IPS DF 4.7 (cell line): ENCODE results near the gene MUSK.
"Not testable (repeated sequence)": the region's sequence is repeated elsewhere in the genome, so short reads cannot be mapped to it uniquely, and the experiment has no call there.

Experiments used
- DNase-seq: peaks from one replicate; pipeline ENCODE4 v3.0.0-alpha.2; 2013; ENCODE audit warnings: low spot score; ENCODE audit errors: extremely low read depth

The MUSK gene

DNA sequence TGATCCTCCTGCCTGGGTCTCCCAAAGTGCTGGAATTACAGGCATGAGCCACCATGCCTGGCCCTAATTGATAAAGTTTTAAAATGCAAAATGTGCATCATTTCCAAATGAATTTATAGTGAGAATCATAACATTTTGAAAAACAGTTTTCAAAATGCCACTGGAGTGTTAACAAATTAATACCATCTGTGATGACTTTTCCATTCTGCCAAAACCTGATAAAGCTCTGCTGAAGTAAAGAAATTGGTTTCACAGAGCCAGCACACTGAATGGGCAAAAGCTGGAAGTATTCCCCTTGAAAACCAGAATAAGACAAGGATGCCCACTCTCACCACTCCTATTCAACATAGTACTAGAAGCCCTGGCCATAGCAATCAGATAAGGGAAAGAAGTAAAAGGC, 89.6 kb downstream of the MUSK start:
- no peak for DNase-seq

DNA sequence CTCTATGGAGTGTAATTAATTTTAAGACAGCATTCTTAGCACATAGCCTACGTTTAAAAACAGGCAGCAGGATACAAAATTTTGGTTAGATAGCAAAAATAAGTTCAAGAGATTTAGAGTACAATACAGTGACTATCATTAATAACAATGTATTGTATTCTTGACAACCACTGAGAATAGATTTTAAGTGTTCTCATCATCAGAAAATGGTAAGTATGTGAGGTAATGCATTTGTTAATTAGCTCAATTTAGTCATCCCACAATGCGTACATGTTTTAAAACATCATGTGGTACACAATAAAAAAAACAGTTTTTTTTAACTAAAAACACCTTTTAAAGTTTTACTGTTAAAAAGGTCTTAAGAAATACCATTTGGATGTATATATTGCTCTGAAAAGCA, 94.2 kb downstream of the MUSK start:
- no peak for DNase-seq

DNA sequence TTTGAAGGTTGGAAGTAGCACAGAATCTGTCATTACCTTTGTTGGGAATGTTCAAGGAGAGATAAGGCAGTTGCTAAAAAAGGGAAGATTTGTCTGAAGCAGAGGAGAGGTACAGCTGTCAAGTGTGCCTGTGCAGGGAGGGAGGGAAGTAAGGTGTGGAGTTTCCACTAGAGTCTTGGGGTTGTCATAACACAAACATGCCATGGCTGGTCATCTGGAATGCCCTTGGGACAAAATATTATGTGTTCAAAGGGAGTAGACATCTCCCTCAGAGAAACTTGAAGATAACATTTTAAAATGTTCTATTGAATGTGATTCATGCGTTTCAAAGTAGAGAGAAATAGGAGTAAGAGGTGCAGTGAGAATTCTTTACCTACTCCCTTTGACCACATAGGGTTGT, 95.0 kb downstream of the MUSK start:
- no peak for DNase-seq

DNA sequence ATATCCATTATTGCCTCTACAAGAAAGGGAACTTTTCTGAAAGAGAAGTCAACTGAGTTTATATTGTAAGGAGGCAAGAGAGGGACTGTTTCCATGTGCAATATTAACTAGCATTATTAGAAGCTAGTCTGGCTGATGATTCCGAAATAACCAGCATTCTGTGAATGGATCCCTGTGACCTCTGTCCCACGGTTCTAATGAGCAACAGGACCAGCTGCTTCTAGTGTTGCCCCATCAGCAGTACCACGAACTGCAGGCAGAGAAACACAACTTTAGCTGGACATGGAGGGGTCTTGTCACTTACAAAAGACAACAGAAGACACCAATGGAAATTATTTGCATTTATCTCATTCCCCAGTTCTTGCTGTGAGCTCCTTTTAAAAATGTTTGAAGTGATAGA, 95.4 kb downstream of the MUSK start:
- DNase-seq, result no peak

DNA sequence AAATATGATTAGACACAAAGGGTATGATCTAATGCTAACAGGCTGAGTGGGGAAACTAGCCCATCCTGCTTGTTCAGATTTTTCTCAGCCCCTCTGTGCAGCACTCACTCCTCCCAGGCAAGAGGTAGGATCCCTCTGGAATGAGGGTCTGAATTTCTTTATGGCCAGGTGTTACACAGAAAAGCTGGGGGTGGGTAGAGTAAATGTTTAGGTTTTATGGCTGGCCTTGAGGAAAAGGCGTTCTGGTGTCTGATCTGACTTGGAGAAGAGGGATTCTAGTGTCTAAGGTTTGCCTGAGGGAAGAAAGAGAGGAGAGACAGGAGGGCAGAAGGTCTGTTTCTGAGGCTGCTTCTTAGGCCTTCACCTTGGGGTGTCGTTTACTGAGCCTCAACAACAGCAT, 97.3 kb downstream of the MUSK start:
- DNase-seq, result no peak

DNA sequence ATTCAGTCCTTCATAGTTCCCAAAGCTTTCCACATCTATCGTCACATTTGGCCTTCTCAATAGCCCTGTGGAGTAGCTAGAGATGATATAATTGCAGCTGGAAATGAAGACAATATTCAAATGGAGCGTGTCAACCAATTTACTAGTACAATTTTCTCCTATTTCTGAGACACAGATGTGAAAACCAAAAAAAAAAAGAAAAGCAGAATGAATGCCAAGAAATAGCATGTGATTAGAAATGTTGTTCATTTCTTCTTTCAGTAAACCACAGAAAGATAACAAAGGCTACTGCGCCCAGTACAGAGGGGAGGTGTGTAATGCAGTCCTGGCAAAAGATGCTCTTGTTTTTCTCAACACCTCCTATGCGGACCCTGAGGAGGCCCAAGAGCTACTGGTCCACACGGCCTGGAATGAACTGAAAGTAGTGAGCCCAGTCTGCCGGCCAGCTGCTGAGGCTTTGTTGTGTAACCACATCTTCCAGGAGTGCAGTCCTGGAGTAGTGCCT, 99.0 kb downstream of the MUSK start:
- no peak for DNase-seq

DNA sequence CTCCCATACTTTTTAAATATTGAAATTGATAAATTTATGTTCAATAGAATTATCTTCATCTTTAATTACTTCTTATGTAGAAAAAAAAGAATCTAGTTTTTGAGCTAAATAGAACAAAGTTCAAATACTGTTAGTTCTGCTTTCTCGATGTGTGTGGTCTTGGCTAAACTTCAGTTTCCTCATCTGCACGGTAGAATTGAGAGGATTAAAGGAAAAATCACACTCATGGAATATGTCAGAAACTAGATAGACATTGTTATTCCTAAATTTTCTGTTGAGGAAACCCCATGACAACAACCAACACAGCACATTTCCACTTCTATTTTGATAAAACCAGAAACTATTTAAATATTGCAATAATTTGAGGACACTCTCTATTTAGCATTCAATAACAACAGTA, 100.3 kb downstream of the MUSK start:
- no peak for DNase-seq

DNA sequence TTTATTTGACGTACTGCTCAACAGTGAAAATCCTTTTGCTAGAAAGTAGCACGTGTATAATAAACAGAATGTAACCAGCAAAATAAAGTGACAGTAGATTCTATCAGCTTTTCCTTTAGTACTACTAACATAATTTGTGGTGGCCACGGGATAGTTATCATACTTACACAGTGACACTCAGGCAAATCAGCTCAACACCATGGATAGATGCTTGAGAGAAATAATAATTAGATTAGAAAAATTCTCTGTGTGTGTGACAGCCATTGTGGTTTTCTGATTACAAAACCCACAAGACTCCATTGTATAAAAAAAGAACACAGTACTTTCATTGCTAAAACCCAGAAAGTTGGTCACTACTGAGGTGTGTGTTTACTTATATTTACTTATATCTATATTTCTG, 101.1 kb downstream of the MUSK start:
- no peak for DNase-seq

DNA sequence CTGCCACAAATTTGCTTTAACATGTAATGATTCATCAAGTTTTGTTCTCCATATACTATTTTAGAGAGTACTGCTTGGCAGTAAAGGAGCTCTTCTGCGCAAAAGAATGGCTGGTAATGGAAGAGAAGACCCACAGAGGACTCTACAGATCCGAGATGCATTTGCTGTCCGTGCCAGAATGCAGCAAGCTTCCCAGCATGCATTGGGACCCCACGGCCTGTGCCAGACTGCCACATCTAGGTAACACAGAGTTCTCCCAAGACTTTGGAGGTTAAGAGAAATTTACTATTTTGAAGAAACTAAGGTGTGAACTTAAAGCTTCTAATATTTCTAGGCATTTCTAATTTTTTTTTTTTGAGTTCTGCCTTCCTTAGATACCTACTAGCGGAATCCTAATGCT, 107.1 kb downstream of the MUSK start:
- DNase-seq, result no peak

DNA sequence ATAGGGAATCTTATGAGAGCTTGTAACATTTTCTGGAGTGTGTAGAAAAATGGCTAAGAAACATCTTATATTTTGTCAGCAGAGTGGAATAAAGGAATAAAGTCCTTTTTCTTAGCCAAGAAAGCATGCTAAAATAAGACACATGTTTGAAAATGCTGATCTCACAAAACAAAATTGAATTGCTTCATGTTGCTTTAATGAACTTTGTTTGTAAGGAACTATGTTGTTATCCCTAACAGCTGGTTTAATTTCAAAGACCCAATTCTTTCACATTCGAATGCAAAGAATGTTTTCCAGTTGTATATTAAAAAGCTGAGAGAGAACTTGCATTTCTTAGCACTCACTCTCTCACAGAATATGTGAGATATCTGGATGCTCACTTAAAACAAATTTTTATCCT, 107.6 kb downstream of the MUSK start:
- DNase-seq, result no peak

DNA sequence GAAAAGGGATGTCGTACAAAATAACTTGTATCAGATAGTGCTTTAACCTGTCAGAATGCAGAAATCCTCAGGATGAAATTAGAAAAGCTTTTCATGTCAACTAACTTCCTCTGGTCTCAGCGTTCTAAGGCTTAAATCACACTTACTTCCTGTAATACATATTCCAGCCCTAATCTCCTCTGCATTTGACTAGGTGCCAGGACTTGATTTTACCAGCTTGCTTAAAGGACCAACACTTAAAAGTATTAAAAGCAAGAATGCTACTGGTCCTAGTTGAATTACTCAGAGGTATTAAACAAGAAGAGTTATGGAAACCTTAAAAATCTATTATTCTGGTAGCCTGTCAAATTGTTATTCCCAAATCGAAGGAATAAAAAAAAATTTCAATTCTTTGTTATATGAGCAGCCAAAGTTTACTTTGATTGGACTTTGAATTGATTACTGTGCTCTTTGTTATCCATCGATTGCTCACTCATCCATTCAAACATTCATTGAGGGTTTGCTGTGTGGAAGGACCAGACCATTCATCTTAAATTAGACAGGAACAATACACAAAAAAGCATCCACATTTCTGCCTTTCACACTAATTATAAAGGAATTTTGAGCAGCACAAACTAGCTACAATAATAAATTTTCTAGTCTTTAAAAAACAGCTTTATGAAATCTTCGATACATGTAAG, 108.7 kb downstream of the MUSK start:
- DNase-seq, result no peak

DNA sequence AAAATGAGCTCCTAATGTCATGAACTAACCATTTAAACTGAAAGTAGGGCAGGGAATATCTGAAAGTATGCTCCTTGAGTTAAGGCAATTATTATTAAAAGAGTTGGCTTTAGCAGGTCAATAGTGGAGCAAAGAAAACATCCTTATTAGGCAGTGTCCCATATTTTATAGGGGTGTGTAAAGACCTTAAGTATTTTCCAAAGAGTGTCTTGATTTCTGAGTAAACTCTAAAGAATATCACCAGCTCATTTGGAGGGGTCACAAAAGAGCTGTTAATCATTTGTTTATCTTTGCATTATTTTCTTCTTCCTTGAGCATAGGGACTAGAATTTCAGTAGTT, 109.3 kb downstream of the MUSK start:
- DNase-seq, result no peak

DNA sequence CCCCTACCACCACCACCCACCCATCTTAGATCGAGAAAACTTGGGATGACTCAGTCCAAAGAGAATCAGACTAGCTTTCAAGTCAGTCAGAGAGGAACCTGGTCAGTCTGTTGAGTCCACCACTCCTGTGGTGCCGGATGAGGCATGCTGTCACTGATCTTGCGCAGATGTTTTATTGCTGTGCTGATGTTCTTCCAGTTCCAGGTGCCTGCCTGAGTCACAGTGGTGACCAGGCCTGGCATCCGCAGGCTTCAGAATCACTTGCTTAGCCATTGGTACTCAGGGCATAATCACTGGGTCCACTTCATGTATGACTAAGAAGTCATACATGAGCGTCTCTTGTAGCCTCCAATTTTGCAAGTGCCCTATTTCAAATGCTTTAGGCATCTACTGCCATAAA, 114.1 kb downstream of the MUSK start:
- DNase-seq, result no peak

DNA sequence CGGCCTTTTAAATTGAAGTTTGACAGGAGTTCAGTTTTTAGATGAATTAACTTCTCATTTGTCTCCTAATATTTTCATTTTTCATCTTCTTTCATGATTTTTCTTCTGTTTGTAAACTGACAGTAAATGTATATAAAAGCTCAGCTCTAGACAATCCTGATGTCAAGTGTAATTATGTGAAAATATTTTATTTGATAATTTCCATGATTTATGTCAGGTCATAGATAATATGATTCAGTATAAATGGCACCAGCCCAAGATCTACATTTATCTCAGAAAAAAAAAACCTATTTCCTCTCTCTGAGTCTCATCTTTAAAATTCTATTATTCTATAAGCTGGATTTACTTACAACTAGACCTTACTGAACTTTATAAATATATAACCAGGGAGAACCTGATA, 115.7 kb downstream of the MUSK start:
- DNase-seq, result no peak

DNA sequence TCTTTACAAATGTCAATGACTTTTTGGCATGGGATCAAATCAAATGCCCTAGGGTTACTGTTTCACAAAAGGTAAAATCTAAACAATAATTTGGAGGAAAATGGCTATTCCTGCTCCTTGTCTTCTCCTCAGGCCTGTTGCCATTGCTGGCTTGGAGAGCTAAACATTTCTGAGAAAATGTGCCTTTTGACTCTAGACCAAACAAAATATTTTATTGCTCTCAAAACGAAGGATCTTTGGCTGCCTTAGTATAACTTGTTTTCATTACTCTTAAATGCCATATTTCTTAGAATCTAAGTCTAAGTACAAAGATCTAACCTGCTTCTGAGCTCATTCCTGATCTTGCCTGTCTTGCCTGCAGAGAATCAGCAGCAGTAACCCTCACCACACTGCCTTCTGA, 116.6 kb downstream of the MUSK start:
- no peak for DNase-seq

DNA sequence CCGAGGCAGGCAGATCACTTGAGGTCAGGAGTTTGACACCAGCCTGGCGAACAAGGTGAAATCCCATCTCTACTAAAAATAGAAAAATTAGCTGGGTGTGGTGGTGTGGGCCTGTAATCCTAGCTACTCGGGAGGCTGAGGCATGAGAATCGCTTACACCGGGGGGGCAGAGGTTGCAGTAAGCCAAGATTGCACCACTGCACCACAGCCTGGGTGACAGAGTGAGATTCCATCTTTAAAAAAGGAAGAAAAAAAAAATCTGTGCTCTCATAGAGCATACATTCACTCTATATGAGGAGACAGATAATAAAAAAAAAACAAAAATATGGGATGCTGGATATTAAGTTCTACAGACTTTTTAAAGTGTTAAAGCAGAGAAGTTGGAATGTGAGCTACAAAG, 119.8 kb downstream of the MUSK start:
- DNase-seq, result not testable (repeated sequence)

DNA sequence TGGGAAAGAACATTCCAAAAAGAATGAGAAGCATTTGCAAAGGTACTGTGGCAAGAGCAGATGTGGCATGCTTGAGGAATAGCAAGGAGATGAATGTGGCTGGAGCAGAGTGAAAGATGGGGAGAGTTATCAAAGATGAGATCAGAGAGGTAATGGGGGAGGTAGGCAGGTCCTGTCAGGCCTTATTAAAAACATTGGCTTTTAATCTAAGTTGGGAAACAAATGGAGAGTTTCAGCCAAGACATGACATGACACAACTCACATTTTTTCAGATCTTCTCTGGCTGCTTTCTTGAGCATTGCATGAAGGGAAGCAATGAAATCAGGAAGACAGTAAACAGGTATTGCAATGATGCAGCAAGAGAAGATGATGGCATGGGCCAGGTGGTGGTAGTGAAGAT, 120.3 kb downstream of the MUSK start:
- DNase-seq, result no peak

DNA sequence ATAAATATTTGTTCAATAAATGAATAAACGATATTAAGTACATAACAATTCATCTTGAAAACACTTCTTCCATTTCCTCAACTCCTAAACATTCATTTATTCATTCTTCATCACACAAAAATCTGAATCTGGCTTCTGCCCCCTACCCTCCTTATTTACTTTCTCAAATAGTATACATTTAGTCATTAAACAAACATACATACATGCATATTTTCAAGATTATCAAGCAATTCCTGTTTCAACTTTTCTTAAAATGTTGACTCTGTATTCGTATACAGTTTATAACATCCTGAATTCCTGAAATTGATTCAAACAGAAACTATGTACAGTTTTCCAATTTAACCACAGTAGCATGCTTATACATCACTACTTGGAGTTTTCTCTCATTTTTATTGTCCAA, 129.0 kb downstream of the MUSK start:
- no peak for DNase-seq

DNA sequence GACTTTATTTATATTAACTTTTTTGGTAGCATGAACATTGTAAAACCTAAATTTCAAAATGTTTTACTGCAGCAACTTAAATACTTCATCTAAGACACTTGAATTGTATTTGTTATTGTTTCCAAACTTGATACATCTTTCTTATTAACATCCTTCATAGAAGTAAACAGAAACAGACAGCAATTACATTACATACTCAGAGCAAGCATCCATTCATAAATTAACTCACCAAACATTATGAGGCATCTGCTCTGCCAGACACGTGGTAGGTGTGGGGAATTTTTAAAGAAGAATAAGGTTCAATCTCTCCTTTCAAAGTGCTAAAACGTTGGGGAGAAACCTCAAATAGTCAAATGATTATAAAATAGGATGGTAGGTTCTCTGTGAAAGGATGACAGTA, 130.8 kb downstream of the MUSK start:
- no peak for DNase-seq

DNA sequence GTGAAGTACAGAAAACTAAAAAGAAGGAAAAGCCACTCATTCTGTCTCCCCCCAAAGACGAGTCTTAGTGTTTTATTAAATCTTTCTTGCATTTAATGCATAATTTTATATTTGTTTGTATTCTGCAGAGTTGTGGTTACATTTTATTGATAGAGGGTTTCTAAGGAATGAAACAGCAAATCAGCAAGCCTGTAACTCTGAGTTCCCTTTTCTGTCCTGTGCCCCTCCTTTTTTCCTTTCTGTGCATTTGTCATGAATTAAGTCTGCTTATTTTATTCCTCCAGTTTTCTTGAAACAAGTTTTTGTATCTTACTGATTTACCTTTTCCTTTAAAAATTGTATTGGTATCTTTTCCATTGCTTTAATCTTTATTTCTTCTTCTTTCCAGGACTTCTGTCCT, 132.8 kb downstream of the MUSK start:
- DNase-seq, result no peak

DNA sequence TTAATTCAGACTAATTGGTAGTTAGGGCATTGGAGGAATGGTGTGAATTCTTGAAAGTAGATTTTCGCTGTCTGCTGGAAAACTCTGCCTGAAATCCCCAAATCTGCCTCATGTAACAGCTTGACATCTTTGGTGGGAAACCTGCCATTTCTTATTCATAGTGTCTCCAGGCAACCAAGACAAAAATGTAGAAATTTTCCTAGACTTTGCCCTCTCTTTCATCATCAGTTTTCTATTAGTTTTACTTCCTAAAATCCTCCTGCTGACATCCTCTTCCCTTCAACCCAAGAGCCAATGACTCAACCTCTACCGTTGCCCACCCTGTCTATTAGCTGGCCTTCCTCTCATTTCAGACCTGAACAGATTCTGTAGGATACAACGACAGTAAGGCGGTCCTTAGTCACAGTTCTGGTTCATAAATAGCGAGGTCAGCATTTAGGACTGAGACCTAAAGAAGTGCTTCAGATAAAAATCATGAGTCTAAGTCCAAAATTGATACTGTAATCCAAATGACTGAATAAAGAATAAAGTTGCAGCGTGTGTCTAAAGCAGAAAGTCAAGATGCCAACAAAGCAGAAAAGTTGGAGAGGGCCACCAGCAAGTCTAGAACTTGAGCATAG, 133.9 kb downstream of the MUSK start:
- DNase-seq, result no peak

DNA sequence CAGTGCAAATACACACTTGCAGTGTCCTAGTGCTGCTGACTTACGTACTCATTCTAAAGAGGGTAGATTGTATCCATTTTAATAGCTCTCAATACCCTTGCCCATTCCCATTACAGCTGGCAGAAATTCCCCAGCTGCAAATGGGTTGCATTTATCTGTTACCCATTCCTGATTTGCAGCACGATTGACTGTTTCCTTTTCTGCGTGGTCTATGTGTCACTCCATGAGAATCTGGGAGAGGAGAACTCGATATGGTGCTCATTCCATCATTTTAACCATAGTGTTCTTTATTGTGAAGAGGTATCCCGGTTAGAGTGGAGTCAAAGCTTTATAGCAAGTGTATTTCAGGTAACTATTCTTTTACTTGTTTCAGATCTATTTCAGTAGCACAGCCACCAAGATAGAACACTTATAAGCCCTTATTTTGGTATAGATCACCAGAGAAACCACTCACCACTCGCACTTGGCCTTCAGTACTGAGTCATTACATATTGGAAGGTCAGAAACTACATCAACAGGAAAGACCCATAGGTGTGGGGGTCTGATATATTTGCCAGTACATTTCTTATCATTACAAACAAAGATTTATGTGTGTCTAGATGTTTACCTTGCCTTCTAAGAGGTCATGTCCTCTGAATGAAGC, 139.5 kb downstream of the MUSK start:
- DNase-seq, result no peak

DNA sequence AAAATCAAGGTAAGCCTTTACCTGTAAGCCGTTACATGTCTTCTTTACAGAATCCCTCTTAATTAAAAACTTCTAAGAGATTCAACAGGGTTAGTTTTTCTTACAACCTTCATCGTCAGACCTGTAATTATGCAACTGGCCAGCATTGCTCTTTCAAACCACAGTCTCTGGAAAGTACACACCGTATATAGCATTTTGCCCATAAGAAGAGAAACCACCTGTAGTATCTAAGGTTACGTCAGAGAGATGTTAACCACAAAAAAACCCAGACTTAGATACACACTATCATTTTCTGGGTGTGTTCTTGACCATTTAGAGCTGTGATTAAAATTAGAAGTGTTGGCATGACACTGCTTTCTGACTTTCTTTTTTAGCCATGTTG, 140.0 kb downstream of the MUSK start:
- DNase-seq, result no peak
